Right atrium auricular region (tissue), 2 donors: ENCODE results near the gene HIGD1C. TPM values are rescaled to one million over a fixed set of nuclear protein-coding genes. Genes with fewer than 3 reads are reported as not detected.
A peak's percentile ranks its signal among the peaks of the same experiment; 100 is the strongest.

Experiments
- DNase-seq: peaks from one replicate; pipeline ENCODE4 v3.0.0-alpha.2; 2019; ENCODE audit warnings: low spot score
- H3K27ac ChIP-seq, 2 donors: fragments of 200-600 bp; sonication (generic); 1 replicate in 1 of 2; 2 replicates in 1 of 2; pipeline ENCODE4 v1.5.1; 2016 to 2019
- H3K27me3 ChIP-seq, 2 donors: fragments of 200-600 bp; sonication (generic); one replicate each; pipeline versions ENCODE4 v1.5.1 to v1.6.0; 2017 to 2019
- H3K36me3 ChIP-seq: fragments of 200-600 bp; sonication (generic); one replicate; pipeline ENCODE4 v1.5.1; 2016
- H3K4me1 ChIP-seq, 2 donors: fragments of 200-600 bp; sonication (generic); one replicate each; pipeline versions ENCODE4 v1.5.1 to v1.6.0; 2017 to 2019
- H3K4me3 ChIP-seq, 2 donors: fragments of 200-600 bp; sonication (generic); 1 replicate in 1 of 2; 2 replicates in 1 of 2; pipeline ENCODE4 v1.5.1; 2017 to 2019; ENCODE audit warnings: mild to moderate bottlenecking in 1 of 2, moderate library complexity in 1 of 2
- H3K9me3 ChIP-seq, 2 donors: fragments of 200-600 bp; sonication (generic); one replicate each; pipeline ENCODE4 v1.5.1; 2019
- total RNA-seq, 2 donors: library from RNA; depleted of rRNA; stranded (reverse); fragments of >200 nt; gene quantifications; one replicate each; pipeline ENCODE4 v1.1.0, GENCODE V29; 2016
- TF ChIP-seq, protein P1 (sequence below), 2 donors: fragments of 200-600 bp; sonication (generic); IDR thresholded peaks; one replicate each; pipeline ENCODE4 v1.5.1; 2019; ENCODE audit warnings: antibody characterized with exemption in 2 of 2

HIGD1C gene
- total RNA-seq, 2 donors from 2014 or later: not detected

GRCh38 chr12:50934981-50935807 lies 17.1 kb upstream of the HIGD1C start:
- H3K9me3 ChIP-seq: no peaks in the 10 kb centered on the region
- H3K36me3 ChIP-seq: peaks cover 12% of the 10 kb centered on the region
- H3K27me3 ChIP-seq: no peaks in the 10 kb centered on the region
- peaks cover 0 to 40% of the 10 kb centered on the region in 2 donors for H3K4me1 ChIP-seq
- TF ChIP-seq, protein P1, sequence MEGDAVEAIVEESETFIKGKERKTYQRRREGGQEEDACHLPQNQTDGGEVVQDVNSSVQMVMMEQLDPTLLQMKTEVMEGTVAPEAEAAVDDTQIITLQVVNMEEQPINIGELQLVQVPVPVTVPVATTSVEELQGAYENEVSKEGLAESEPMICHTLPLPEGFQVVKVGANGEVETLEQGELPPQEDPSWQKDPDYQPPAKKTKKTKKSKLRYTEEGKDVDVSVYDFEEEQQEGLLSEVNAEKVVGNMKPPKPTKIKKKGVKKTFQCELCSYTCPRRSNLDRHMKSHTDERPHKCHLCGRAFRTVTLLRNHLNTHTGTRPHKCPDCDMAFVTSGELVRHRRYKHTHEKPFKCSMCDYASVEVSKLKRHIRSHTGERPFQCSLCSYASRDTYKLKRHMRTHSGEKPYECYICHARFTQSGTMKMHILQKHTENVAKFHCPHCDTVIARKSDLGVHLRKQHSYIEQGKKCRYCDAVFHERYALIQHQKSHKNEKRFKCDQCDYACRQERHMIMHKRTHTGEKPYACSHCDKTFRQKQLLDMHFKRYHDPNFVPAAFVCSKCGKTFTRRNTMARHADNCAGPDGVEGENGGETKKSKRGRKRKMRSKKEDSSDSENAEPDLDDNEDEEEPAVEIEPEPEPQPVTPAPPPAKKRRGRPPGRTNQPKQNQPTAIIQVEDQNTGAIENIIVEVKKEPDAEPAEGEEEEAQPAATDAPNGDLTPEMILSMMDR (IDR thresholded peaks at IDR 0.05): no peak
- no peak overlapping the region for H3K4me3 ChIP-seq
- DNase-seq: no peak
- peak overlapping the region; percentile 65 to 82 for H3K27ac ChIP-seq

- Histone ChIP-seq H3K4me3 (no peak overlapping the region), H3K27ac (no peak overlapping the region), H3K4me1 (peaks cover 0 to 37% of the 10 kb centered on the region in 2 donors), H3K27me3 (no peaks in the 10 kb centered on the region), H3K36me3 (no peaks in the 10 kb centered on the region), H3K9me3 (no peaks in the 10 kb centered on the region)
- TF ChIP-seq, protein P1 (IDR thresholded peaks at IDR 0.05): no peak
- no peak for DNase-seq
Measured at GRCh38 chr12:50936821-50937530, 15.4 kb upstream of the HIGD1C start.

GRCh38 chr12:50937653-50938052 lies 14.7 kb upstream of the HIGD1C start:
- Histone ChIP-seq H3K36me3 (no peaks in the 10 kb centered on the region), H3K27me3 (no peaks in the 10 kb centered on the region), H3K27ac (no peak overlapping the region), H3K4me1 (peaks cover 0 to 31% of the 10 kb centered on the region in 2 donors), H3K9me3 (no peaks in the 10 kb centered on the region), H3K4me3 (no peak overlapping the region)
- TF ChIP-seq, protein P1 (IDR thresholded peaks at IDR 0.05): no peak
- DNase-seq: no peak

- H3K4me1 ChIP-seq: no peaks in the 10 kb centered on the region
- H3K36me3 ChIP-seq: no peaks in the 10 kb centered on the region
- H3K9me3 ChIP-seq: no peaks in the 10 kb centered on the region
- H3K27me3 ChIP-seq: no peaks in the 10 kb centered on the region
- TF ChIP-seq, protein P1 (IDR thresholded peaks at IDR 0.05): no peak
- no peak overlapping the region for H3K4me3 ChIP-seq
- no peak for DNase-seq
- H3K27ac ChIP-seq: no peak overlapping the region
Measured at GRCh38 chr12:50947933-50948626, 4.3 kb upstream of the HIGD1C start.

DNA sequence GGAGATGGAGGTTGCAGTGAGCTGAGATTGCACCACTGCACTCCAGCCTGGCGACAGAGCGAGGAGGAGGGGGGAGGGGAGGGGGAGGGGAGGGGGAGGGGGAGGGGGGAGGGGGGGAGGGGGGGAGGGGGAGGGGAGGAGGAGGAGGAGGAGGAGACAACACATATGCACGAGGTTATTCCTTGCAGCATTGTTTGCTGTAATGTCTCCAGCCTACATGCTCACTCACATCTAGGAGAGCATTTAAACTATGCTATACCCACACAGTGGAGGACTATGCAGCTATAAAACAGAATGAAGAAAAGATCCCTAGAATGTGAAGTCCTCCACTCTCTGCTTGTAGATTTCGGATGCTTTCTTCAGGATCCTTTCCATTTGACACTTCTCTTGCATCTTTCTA lies 3.5 kb upstream of the HIGD1C start:
- no peaks in the 10 kb centered on the region for H3K4me1 ChIP-seq
- no peaks in the 10 kb centered on the region for H3K27me3 ChIP-seq
- H3K27ac ChIP-seq: no peak overlapping the region
- no peaks in the 10 kb centered on the region for H3K9me3 ChIP-seq
- TF ChIP-seq, protein P1 (IDR thresholded peaks at IDR 0.05): no peak
- DNase-seq: no peak
- no peak overlapping the region for H3K4me3 ChIP-seq
- H3K36me3 ChIP-seq: no peaks in the 10 kb centered on the region
